IMR-90 (cell line): ENCODE results near the gene CABP4.

ENCODE experiments used
- MAFK ChIP-seq: IDR thresholded peaks from 2 replicates; pipeline ENCODE4 v1.6.1; 2012; ENCODE audit warnings: low read depth, low read length, improper control_type of control experiment
- MXI1 ChIP-seq: IDR thresholded peaks from 2 replicates; pipeline ENCODE4 v1.6.1; 2012; ENCODE audit warnings: low read depth, mild to moderate bottlenecking, low read length, moderate library complexity, borderline replicate concordance
- POLR2A ChIP-seq: IDR thresholded peaks from 2 replicates; pipeline ENCODE4 v1.6.1; 2012; ENCODE audit warnings: mild to moderate bottlenecking, low read depth, low read length
- RAD21 ChIP-seq: IDR thresholded peaks from 2 replicates; pipeline ENCODE4 v1.6.1; 2012; ENCODE audit warnings: low read length, improper control_type of control experiment
- SMC3 ChIP-seq: fragments of 150-350 bp; IDR thresholded peaks from 2 replicates; pipeline ENCODE4 v1.6.1; 2016; ENCODE audit warnings: low read depth, mild to moderate bottlenecking, antibody characterized with exemption, low read length, moderate library complexity
- TF ChIP-seq, protein P1 (sequence below): conservative IDR thresholded peaks from 2 replicates; pipeline ENCODE4 v1.5.1; 2012; ENCODE audit warnings: mild to moderate bottlenecking, low read depth, low read length, improper control_type of control experiment

GRCh38 chr11:67497656-67498291 is 42.6 kb downstream of the CABP4 start:
- TF ChIP-seq, protein P1, sequence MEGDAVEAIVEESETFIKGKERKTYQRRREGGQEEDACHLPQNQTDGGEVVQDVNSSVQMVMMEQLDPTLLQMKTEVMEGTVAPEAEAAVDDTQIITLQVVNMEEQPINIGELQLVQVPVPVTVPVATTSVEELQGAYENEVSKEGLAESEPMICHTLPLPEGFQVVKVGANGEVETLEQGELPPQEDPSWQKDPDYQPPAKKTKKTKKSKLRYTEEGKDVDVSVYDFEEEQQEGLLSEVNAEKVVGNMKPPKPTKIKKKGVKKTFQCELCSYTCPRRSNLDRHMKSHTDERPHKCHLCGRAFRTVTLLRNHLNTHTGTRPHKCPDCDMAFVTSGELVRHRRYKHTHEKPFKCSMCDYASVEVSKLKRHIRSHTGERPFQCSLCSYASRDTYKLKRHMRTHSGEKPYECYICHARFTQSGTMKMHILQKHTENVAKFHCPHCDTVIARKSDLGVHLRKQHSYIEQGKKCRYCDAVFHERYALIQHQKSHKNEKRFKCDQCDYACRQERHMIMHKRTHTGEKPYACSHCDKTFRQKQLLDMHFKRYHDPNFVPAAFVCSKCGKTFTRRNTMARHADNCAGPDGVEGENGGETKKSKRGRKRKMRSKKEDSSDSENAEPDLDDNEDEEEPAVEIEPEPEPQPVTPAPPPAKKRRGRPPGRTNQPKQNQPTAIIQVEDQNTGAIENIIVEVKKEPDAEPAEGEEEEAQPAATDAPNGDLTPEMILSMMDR: no peak
- TF ChIP-seq SMC3 (no peak), POLR2A (no peak), RAD21 (no peak), MAFK (no peak), MXI1 (no peak)
